NCI-H446 treated with DMSO at 0.1 percent for 48 hours (cell line): ENCODE measurements around the gene MS4A12.
"Not testable (repeated sequence)": the region's sequence is repeated elsewhere in the genome, so short reads cannot be mapped to it uniquely, and the experiment has no call there.

Experiments used
- DNase-seq: peaks from one replicate; lab custom pipeline; 2025; lab: John Stamatoyannopoulos, UW

Gene MS4A12

DNA sequence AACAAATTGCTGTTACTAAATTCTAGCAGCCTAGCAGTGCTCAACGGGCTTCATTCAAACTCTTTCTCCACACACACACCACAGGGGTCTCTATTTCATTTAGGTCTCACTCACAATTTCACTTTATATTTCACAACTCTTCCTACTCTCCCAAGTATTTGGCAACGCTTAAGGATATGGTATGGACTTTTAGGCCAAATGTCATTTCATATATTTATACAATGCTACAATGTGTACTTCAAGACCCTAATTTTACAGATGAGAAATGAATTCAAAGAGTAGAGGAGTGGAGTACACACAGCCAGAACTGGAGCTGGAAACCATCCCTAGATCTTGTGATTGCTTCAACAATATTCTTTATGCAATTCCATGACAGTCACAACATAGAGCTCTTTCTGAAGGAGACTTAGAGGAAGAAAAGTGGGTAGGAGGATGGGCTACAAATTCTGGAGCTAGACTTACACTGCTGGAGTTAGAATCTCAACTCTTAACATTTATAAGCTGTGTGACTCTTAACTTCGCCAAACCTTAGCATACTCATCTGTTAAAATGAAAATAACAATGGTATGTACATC, 20.2 kb downstream of the MS4A12 start:
- DNase-seq: no peak

- DNase-seq: no peak
These were observed 21.2 kb downstream of the MS4A12 start for GRCh38 chr11:60513496-60514460.

- DNase-seq: no peak
These were observed 22.7 kb downstream of the MS4A12 start, which contains the start of gene MS4A13 for GRCh38 chr11:60515144-60515855. TSS of gene MS4A13 (plus strand) at chr11:60515392. CDS start at chr11:60518084, 2,692 bp downstream.

DNA sequence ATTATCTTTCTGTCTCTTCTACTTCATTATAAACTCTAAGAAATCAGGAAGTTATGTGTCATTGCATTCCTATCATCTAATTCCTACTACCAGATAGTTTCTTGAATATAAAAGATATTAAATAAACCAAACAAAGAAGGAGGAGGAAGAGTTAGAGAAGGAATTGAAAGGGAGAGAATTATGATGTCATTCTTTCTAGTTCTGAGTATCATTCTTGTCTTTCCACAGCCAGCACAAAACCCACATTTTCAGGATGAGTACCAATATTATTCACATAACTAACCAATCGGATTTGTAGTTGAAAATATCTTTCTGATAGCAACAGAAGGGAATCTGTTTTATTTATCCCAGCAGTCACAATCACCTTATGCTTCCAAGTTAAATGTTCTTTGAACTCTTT, 35.9 kb downstream of the MS4A12 start:
- no peak for DNase-seq

DNA sequence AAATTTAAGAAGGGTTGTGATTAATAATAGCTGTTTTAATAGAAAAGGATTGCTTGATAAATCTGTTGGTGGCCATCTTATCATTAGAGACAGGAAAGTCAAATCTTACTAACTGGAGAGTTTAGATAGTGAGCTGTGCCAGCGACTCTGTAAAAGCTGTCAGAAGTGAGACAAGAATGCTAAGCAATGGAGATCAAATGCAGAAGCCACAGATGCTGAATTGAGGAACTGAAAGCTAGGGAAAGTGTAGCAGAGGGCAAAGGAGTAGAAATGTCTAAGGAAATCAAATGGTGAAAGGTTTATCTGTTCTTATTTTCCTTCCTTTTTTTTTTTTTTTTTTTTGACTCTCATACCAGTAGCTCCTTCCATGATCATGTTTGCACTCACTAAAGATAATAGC, 36.4 kb downstream of the MS4A12 start:
- no peak for DNase-seq

GRCh38 chr11:60530454-60531100, 38.0 kb downstream of the MS4A12 start:
- no peak for DNase-seq

- DNase-seq: not testable (repeated sequence)
These were observed 39.8 kb downstream of the MS4A12 start for GRCh38 chr11:60532383-60532782.

DNA sequence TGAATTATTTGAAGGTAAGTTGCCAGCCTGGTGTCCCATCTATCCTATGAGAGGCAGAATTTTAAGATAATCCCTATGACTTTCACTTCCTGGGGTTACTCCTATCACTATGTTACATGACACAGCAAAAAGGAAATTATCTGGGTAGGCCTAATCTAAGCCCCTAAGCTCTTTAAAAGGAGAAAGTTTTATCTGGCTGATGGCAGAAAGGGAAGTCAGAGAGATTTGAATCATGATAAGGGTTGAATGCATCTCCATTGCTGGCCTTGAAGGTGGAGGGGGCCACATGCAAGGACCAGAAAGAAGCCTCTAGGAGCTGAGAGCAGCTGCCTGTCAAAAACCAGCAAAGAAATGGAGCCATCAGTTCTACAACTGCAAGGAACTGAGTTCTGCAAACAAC, 46.0 kb downstream of the MS4A12 start:
- not testable (repeated sequence) for DNase-seq

DNA sequence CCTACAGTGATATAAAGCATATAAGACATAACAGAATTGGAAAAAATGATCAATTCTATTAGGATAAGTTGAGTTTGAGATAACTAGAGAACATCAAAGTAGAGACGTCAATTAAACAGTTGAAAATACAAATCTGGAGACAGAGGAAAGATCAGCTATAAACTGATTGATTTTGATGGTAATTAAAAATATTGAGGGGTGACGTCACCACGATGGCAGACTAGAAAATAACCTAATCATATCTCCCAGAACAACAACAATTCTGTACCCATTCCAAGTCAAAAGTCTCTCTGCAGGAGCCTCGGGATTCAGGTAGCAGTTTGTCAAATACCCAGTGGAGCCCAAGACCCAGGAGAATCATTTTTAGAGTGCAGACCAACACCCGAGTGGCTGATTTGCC, 51.5 kb downstream of the MS4A12 start:
- DNase-seq: no peak
